ENCODE data around the gene CH25H.
"Not testable (repeated sequence)": the region's sequence is repeated elsewhere in the genome, so short reads cannot be mapped to it uniquely, and the experiment has no call there.

Gene CH25H, protein sequence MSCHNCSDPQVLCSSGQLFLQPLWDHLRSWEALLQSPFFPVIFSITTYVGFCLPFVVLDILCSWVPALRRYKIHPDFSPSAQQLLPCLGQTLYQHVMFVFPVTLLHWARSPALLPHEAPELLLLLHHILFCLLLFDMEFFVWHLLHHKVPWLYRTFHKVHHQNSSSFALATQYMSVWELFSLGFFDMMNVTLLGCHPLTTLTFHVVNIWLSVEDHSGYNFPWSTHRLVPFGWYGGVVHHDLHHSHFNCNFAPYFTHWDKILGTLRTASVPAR

DNA sequence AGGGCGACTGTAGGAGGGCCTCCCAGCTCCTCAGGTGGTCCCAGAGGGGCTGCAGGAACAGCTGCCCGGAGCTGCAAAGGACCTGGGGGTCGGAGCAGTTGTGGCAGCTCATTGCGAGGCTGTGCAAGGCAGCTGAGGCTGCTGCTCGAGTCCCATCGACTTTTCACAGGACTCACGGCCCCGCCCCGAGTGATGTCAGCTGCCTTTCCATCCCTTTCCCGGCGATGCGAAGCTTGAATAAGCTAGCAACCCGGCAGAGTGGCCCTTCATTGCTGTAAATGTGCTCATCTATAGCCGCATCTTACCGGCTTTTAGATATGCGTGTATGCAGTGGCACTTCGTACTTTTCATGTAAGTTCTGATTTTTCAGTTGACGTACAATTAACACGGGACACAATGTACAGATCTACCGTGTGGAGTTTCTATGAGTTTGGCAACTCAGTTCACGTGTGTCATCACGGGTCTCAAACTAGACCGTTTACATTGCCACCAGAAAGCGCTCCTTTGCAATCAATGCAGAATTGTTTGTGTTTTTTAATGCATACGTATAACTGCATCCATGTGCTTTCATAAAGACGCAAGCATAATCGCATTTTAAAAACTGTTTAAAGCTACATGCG lies at the start of gene CH25H:
Gene CH25H (minus strand): TSS at position 137 of the 620 bp plus-strand sequence. CDS start 25 bp downstream, at position 112.
- DNase-seq (ENCODE audit: low spot score), result no peak

DNA sequence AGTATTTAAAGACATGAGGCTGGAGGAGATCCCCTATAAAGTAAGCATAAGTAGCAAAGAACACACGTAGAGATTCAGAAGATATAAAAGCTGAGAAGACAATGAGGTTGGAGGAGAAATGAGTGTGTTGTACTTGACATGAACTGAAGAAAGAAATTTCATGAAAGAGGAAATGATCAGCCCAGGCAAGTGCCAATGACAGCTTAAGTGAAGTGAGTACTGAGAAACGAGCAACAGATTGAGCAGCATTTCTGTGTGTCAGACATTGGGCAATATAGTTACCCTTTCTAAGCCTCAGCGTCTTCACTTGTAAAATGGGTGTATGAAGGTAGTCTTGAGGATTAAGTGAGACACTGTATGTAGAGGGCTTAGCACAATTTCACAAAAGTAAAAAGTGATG lies 49.2 kb upstream of the CH25H start:
- no peak for DNase-seq (ENCODE audit: low spot score)

DNA sequence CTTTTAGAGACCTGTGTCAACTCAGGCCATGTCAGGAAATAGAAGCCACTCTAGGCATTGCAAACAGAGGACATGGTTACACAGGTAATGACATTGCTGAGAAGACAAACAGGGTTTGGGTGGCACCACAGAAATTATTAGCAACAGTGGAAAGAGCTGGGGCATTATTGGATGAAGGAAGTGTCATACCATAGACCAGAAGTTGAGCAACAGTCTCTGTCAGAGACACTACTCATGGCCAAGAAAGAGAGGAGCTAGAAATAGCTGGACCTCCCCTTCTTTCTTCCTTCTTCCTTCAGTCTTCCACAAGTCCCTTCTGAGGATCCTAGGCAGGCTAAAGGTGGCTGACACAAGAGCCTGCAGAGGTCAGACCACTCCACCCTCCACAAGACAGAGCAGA lies 48.7 kb upstream of the CH25H start:
- DNase-seq (ENCODE audit: low spot score), result no peak

DNA sequence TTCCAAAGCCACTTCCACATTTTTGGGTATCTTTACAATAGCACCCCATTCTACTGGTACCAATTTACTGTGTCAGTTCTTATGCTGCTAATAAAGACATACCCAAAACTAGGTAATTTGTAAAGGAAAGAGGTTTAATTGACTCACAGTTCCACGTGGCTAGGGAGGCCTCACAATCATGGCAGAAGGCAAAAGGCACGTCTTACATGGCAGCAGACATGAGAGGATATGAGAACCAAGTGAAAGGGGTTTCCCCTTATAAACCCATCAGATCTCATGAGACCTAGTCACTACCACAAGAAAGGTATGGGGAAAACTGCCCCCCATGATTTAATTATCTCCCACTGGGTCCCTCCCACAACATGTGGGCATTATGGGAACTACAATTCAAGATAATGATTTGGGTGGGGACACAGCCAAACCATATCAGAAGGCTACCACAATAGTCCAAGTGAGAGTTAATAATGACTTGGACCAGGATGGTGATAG lies 48.0 kb upstream of the CH25H start:
- DNase-seq (ENCODE audit: low spot score), result not testable (repeated sequence)

DNA sequence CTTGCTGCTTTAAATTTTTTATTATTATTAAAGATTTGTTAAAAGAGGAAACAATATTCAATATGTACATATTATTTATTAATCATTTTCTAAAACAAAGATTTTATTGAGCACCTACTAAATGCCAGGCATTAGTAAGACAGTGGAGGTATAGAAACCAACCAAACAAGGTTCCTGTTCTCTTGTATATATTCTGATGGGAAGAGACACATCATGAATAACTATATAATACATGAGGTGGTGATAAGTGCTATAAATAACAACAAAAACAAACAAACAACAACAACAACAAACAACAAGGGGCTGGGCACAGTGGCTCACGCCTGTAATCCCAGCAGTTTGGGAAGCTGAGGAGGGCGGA lies 45.1 kb upstream of the CH25H start:
- DNase-seq (ENCODE audit: low spot score), result no peak

DNA sequence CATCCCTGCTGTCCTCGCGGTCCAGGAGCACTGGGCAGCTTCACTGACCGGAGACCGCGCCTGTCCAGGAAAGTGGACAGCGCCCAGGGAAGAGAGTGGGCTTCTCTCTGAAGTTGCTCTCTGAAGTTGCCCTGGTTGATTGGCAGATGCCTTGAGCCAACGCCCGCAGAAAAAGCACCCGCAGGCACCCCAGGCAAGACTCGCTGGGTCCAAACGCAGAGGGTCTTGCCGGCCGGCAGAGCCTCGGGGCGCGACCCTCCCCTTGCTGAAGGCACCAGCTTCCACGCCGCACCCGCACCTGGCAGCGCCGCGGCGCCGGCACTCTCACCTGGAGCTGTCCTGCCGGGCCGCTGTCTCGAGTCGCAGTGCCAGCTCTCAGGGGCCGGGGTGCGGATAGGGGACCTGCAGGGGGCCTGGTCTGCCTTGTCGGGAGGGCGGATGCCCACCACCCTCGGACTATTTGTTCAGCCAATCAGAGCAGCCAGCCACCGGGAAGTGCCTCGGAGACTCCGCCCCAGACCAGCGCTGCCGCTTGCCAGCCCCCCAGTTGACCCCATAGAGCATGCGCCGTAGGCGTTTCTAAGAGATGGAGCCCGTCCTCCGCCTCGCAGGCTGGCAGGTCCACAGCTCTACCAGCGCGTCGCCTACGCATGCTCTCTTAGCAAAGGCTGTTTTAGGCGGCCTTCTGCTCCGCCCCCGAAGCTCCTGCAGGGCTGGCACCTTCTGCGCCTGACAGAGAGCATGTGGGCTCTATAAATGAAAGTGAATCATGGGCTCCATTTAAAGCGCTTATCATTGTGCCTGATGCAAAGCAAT lies 44.5 kb upstream of the CH25H start, which contains the start of gene LIPA:
Gene LIPA (minus strand): TSS at position 367 of the 816 bp plus-strand sequence. CDS start 4,127 bp downstream, outside the sequence.
- DNase-seq (ENCODE audit: low spot score), result peak; percentile 78

DNA sequence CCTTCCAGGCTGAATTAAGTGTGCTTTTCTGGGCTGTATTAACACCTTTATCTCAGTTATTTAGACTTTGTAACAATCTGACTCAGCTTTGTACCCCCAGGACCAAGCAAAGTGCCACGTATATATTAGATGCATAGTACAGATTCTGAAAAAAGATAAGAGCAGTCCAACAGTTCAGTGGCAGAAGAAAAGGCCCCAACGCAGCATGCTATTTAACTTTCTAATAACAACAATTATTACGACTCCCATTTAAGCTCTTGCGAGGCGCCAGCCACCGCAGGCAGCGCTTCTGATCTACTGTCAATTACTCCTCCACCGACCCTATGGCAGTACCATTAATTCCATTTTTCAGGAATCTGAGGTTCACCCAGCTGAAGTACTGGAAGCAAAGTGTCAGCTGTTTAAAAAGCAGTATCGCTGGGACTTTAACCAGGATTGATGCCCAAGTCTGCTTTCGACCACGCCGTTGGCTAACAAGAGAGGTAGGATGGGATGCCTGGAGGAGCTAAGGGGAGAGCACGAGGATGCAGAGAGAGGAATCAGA lies 43.8 kb upstream of the CH25H start:
- no peak for DNase-seq (ENCODE audit: low spot score)

DNA sequence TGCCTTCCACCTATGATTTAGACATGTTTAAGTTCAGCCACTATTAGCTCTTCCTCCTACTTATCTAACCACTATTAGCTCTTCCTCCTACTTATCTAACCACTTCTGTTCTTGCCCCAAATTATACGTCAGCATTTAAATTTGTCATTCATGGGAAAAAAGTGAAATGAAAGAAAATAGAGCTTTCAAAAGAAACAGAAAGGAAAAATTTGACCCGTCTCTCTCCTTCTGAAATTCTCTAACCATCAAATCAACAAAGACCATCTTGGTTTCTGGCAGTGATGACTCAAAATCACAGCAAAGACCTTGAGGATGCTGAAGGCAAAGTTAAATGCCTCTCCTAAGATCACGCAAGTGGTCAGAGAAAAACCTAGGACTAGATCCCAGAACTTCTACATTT lies 41.9 kb upstream of the CH25H start:
- DNase-seq (ENCODE audit: low spot score), result no peak

DNA sequence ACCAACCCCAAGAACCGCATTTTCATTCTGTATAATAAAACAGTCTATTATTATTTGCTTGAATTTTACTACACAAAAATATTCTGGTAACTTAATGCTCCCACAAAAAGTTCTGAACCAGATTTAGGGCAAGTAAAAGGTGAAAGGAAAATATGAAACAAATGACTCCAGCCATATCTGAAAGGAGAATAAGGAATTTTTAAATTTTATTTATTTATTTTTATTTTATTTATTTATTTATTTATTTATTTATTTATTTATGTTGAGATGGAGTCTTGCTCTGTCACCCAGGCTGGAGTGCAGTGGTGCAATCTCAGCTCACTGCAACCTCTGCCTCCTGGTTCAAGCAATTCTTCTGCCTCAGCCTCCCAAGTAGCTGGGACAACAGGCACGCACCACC lies 40.5 kb upstream of the CH25H start:
- not testable (repeated sequence) for DNase-seq (ENCODE audit: low spot score)

DNA sequence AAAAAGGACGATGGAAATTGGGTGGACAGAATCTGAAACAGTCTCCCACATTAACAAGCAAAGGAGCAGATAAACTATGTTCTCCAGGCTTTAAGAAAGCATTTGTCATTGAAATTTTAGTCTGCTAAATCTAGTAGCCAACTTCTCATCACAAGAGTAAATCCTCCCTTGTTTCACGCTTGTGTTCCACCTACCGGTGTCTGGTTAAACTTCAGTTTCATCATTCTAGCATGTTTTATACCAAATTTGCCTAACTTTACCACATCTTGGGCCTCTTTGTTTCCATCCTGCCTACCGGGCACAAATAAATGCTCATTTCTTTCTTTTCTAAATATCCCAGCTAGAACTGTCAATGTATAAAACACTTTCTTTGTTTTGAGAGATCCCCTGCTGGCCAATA lies 38.7 kb upstream of the CH25H start:
- no peak for DNase-seq (ENCODE audit: low spot score)

DNA sequence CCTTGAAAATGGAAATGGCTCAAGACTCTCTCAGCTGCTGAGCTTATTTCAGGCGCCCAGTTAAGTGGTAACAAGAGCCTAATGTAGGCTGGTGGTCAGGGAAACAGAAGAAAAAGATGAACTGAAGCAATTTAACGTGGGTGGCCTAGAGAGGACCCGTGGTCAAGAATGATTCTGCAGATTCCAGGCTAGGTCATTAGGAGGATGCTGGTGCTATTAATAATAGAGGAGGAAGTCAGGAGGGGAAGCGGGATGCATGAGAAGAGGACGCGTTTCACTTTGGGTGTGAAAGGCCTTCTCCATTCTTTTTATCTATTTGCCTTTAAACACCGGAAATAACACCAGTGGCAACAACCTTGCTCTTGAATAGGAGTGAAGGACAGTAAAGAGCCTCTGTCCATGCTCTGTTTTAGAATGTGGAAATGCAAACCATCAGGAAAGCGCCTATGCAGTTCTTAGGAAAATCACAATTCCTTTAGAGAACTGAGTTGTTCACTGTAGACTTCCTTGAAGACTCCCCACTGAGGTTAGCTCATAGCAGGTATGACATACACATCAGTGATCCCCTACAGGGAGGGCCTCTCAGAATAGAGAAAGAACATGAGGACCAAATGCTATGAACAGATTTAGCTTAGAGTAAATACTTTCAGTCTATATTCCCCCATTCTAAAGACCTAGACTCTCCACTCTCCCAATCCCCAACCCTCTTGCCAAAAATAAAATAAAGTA lies 35.9 kb upstream of the CH25H start:
- no peak for DNase-seq (ENCODE audit: low spot score)

DNA sequence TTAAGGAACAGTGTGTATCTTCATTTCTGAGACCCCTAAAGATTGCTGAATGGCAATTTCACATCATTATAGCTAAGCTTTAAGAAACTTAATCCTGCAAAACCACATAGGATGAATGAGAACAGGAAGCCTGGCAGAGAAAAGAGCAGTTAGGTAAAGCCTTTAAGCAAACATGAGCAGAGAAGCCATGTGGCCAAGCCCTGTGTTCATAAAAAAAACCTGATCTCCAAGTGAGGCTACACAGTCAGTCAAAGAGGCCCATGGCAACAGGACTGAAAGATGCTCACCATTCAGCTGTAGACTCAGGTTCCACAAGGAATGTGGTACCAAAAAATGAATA lies 35.2 kb upstream of the CH25H start:
- no peak for DNase-seq (ENCODE audit: low spot score)

DNA sequence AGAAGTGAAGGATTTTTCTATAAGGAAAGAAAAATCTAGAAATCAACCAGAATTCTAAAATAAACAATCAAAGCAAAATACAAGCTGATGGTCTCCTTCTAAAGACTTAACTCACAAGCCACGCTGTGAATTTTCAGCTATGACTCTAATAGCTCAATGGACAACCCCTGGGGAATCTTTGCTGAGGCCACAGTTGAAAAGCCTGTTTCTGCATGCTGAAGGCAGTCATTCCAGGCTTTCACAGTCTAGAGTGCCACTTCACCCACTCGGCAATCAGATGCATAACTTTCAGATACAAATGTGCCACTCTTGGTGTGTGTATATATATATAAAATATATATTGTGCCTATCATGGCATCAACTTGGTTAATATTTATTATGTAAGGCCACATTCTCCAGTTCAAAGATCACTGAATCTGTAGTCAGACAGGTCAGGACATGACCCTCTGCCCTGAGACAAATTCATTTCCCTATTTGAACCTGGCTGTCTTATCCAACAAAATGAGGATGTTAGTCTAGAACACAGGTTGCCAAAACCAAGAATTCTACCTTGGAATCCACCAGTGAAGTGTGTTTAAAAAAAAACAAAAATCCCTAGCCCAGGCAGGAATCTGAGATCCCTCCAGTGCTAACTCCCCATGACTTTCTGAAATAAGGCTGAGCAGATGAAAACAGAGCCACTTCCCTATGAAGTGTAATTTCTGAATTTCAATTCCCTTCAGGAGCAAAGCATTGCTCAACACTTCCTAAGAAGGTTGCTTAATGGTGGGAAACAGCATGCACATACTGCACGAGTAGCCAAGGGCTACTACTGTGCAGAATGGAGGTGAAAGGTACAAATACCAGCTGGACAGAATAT lies 34.6 kb upstream of the CH25H start:
- DNase-seq (ENCODE audit: low spot score), result no peak

DNA sequence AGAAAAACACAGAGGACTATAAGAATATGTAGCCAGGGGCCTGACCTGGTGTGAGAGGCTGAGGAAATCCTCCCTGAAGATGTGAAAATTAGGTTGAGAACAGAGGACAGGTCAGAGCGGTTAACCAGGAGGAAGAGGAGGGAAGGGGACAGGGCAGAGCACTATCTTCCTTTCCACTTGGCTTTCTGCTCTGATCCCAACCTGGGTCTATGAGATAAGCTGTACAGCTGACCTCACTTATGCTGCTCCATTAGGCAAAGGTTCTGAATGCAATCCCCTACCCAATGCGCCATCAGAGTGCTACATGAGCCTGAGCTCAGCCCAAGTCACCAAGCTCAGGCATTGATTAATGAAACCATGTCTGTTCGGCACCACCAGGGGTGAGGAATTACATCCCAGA lies 33.9 kb upstream of the CH25H start:
- DNase-seq (ENCODE audit: low spot score), result no peak

DNA sequence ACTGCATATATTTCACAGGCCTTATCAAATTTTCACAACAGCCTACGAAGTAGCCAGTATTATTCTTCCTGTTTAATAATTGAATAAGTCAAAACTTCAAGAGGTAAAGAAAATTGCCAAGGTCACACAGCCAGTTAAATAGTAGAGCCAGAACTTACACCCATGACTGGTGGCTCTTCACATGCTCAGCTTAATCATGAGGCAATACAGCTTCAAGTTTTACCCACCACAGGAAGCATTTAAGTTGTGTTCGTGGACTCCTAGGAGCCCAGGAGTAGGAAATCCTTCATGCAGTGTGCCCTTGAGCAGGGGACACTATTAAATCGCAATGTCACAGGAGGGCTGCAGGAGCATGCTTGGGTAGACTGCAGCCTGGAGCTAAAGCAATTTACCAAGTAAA lies 33.4 kb upstream of the CH25H start:
- DNase-seq (ENCODE audit: low spot score), result no peak

DNA sequence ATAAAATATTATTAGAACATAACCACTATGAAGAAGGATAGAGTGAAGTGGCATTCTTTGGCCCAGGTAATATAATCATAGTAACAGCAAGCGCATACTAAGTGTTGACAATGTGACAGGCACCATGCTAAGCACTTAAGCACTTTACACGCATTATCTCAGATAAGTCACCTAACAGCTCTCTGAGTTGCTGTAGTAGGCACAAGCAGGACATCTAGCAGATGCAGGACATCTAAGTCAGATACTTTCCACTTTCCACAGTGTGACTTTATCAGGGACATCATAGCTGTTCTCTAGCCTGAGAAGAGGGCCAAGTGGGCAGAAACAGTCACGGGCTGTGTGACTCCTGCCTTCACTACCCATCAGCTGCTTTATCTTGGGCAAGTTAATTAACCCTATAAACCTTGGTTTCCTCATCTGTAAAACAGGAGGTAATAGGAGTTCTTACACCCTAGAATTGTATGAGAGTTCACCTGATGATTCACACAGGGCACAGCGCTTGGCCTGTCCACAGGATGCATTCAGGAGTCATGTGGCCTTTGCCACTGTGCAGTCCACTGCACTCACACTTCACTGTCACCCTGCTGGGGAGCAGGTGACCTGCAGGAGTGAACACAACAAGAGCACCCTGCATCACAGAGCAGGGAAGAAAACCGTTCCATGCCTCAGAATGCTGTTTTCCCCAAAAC lies 32.0 kb upstream of the CH25H start:
- DNase-seq (ENCODE audit: low spot score), result no peak

DNA sequence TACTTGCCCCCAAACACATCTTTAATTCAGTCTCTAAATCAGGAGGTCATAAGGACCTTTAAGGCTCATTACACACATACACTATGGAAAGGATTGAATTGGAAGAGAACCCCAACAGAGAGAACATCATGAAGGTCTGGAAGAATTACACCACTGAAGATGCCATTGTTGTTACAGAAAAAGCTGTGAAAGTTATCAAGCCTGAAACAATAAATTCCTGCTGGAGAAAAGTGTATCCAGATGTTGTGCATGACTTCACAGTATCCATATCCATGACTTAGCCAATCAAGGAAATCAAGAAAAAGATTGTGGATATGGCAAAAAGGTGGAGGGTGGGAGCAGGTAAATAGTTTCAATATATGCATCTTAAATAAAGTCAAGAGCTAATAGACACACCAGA lies 30.7 kb upstream of the CH25H start:
- DNase-seq (ENCODE audit: low spot score), result no peak

DNA sequence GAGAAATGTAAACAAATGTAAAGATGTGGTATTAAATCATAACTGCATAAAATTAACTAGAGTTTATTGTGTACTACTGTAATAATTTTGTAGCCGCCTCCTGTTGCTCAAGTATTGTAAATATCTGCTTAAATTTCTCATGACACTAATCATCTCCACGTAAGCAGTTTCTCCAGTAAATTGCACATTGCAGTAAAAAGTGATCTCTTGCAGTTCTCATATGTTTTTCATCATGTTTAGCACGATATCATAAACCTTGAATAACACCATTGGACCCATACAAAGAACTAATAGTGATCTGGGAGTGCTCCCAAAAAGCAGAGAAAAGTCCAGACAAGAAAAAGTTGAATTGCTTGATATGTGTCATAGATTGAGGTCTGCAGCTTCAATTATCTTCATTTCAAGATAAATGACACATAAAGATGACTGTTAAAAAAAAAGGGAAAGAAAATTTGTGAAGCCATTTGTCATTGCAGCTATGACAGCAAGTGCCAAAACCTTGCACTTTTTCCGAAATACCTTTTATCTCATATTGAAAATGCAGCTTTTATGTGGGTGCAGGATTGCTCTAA lies 29.2 kb upstream of the CH25H start:
- DNase-seq (ENCODE audit: low spot score), result no peak

DNA sequence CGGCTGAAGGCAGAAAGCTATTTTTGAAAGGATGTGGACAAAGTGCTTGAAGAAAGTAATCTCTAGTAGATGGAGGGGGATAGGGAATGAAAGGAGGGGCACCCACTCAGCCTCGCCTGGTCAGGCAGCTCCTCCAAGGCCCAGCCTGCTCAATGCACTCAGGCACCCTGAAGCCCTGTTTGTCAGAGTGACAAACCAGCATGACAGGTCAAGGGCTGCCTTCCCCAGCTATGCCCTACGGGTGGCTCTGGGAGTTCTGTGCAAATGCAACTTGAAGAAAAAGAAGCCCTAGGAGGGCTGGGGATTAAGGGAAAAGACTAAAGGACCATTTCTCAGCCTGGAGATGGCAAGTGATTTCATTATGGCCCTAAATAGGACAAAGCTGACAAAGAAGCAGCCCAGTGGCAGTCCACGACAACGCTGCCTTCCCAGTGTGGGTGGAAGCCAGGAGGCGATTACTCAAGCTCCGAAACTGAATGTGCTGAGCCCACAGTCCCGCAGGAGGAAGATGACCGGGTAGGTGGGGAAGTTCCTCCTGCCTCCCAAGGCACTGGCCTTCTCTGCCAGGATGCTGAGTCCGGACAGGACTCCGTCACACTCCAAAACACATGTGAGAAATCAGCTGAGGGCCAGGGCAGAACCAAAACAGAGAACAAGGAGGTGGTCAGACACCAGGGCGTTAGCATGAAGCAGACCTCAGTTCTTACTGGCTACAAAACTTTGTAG lies 28.1 kb upstream of the CH25H start:
- DNase-seq (ENCODE audit: low spot score), result no peak

All from hematopoietic multipotent progenitor cell treated with erythropoietin and hydrocortisone succinate and interleukin-3 and kit ligand, for 15 days (in vitro differentiated cells).